ENCODE data around the gene UBP1.

DNA sequence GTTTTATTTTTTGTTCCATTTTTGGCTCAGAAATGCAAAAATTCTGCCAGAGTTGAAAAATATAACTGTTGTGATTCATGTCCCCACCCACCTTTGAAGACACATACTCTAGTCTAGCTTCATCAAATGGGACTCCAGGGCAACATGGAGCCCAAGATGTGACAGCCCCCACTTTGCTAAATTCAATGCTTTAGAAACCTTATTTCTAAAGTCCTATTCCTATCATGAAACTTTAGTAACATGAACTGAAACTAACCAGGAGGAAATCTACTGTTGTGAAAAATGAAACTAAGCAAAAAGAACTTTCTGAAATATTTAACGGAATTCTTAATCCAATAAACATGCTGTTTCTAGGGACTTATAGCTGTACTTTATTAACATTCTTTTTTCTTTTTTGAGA, 20.3 kb downstream of the UBP1 start:
- TF ChIP-seq EP300 (IDR thresholded peaks at IDR 0.05; ENCODE audit: borderline replicate concordance) (no peak), TAF1 (IDR thresholded peaks at IDR 0.05; ENCODE audit: low read depth) (no peak), EGR1 (IDR thresholded peaks at IDR 0.05) (no peak), TEAD4 (IDR thresholded peaks at IDR 0.05) (no peak), FOXM1 (IDR thresholded peaks at IDR 0.05; ENCODE audit: borderline replicate concordance, low read depth) (no peak), MAX (IDR thresholded peaks at IDR 0.05) (no peak), CEBPB (IDR thresholded peaks at IDR 0.05) (no peak), YY1 (IDR thresholded peaks at IDR 0.05; ENCODE audit: low read depth) (no peak), NFIC (IDR thresholded peaks at IDR 0.05) (no peak), RAD21 (IDR thresholded peaks at IDR 0.05; ENCODE audit: low read depth) (no peak)
- TF ChIP-seq, protein P1, sequence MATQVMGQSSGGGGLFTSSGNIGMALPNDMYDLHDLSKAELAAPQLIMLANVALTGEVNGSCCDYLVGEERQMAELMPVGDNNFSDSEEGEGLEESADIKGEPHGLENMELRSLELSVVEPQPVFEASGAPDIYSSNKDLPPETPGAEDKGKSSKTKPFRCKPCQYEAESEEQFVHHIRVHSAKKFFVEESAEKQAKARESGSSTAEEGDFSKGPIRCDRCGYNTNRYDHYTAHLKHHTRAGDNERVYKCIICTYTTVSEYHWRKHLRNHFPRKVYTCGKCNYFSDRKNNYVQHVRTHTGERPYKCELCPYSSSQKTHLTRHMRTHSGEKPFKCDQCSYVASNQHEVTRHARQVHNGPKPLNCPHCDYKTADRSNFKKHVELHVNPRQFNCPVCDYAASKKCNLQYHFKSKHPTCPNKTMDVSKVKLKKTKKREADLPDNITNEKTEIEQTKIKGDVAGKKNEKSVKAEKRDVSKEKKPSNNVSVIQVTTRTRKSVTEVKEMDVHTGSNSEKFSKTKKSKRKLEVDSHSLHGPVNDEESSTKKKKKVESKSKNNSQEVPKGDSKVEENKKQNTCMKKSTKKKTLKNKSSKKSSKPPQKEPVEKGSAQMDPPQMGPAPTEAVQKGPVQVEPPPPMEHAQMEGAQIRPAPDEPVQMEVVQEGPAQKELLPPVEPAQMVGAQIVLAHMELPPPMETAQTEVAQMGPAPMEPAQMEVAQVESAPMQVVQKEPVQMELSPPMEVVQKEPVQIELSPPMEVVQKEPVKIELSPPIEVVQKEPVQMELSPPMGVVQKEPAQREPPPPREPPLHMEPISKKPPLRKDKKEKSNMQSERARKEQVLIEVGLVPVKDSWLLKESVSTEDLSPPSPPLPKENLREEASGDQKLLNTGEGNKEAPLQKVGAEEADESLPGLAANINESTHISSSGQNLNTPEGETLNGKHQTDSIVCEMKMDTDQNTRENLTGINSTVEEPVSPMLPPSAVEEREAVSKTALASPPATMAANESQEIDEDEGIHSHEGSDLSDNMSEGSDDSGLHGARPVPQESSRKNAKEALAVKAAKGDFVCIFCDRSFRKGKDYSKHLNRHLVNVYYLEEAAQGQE (IDR thresholded peaks at IDR 0.05; ENCODE audit: low read depth), result no peak

All from Ishikawa (cell line).